Karpas-422 (cell line): ENCODE data around the gene RBPJ. TPM values are rescaled to one million over a fixed set of nuclear protein-coding genes. Genes with fewer than 3 reads are reported as not detected.

ENCODE experiments used
- DNase-seq: peaks from one replicate; pipeline ENCODE4 v3.0.0-alpha.2; 2015
- H2AFZ ChIP-seq: fragments of 200-600 bp; sonication (generic); 2 replicates; pipeline ENCODE4 v1.6.1; 2014; ENCODE audit warnings: antibody characterized with exemption, low read length, mixed read lengths
- H3K27ac ChIP-seq: fragments of 200-600 bp; sonication (generic); 2 replicates; pipeline ENCODE4 v1.5.1; 2014; ENCODE audit warnings: mild to moderate bottlenecking, low read length, moderate library complexity
- H3K27me3 ChIP-seq: fragments of 200-600 bp; sonication (generic); 2 replicates; pipeline ENCODE4 v1.6.1; 2014; ENCODE audit warnings: low read length, mixed read lengths
- H3K36me3 ChIP-seq: fragments of 200-600 bp; sonication (generic); 2 replicates; pipeline ENCODE4 v1.6.1; 2014; ENCODE audit warnings: low read length, mixed read lengths; ENCODE audit not compliant: insufficient read depth
- H3K4me1 ChIP-seq: fragments of 200-600 bp; sonication (generic); 2 replicates; pipeline ENCODE4 v1.6.1; 2014; ENCODE audit warnings: mild to moderate bottlenecking, low read length, mixed read lengths
- H3K4me2 ChIP-seq: fragments of 200-600 bp; sonication (generic); 2 replicates; pipeline ENCODE4 v1.6.1; 2014; ENCODE audit warnings: low read length, low read depth, mild to moderate bottlenecking; ENCODE audit not compliant: poor library complexity, severe bottlenecking
- H3K4me3 ChIP-seq: fragments of 200-600 bp; sonication (generic); 2 replicates; pipeline ENCODE4 v1.5.1; 2014; ENCODE audit warnings: mild to moderate bottlenecking, antibody characterized with exemption, low read length, mixed read lengths
- H3K79me2 ChIP-seq: fragments of 200-600 bp; sonication (generic); 2 replicates; pipeline ENCODE4 v1.6.1; 2014; ENCODE audit warnings: mild to moderate bottlenecking, low read length, mixed read lengths
- H3K9ac ChIP-seq: fragments of 200-600 bp; sonication (generic); 2 replicates; pipeline ENCODE4 v1.6.0; 2014; ENCODE audit warnings: low read length
- H3K9me2 ChIP-seq: fragments of 200-600 bp; sonication (generic), shearing (Covaris generic); replicated peaks from 2 replicates; pipeline ENCODE4 v1.6.0; 2014; ENCODE audit warnings: mild to moderate bottlenecking, low read length, moderate library complexity; ENCODE audit not compliant: insufficient read depth
- H3K9me3 ChIP-seq: fragments of 300-700, 200-600 bp; sonication (generic); 2 replicates; pipeline ENCODE4 v1.6.1; 2014; ENCODE audit warnings: low read length, mixed read lengths
- H4K20me1 ChIP-seq: fragments of 200-600 bp; sonication (generic); 2 replicates; pipeline ENCODE4 v1.6.1; 2014; ENCODE audit warnings: mild to moderate bottlenecking, antibody characterized with exemption, low read length, low read depth; ENCODE audit not compliant: insufficient read depth
- total RNA-seq: library from RNA; depleted of rRNA; stranded (reverse); fragments of >200 nt; shearing (Covaris generic); gene quantifications from 2 replicates; pipeline ENCODE4 v1.2.3, GENCODE V29; 2014; ENCODE audit warnings: low replicate concordance

RBPJ gene
- total RNA-seq, 1 experiment from 2014 or later: 36.8 TPM

- H3K9ac ChIP-seq: no peak overlapping the region
- no peaks in the 10 kb centered on the region for H3K36me3 ChIP-seq
- H2AFZ ChIP-seq: no peak overlapping the region
- no peaks in the 10 kb centered on the region for H3K79me2 ChIP-seq
- H3K27me3 ChIP-seq: no peaks in the 10 kb centered on the region; the same call in 1 of the 2 replicates
- no peaks in the 10 kb centered on the region for H3K9me2 ChIP-seq
- peak overlapping the region; percentile 62 for H3K4me2 ChIP-seq
- H3K4me1 ChIP-seq: peaks cover 7% of the 10 kb centered on the region
- H3K9me3 ChIP-seq: peaks cover 3% of the 10 kb centered on the region; the same call in 1 of the 2 replicates
- DNase-seq: peak; percentile 80
- 0 out of 2 replicates have a peak overlapping the region, but pooled peaks have one; percentile 38 for H3K4me3 ChIP-seq
- no peak overlapping the region for H3K27ac ChIP-seq
- H4K20me1 ChIP-seq: no peaks in the 10 kb centered on the region
Measured at GRCh38 chr4:26459054-26459755, 138.4 kb downstream of the RBPJ start.

- Histone ChIP-seq H3K4me3 (no peak overlapping the region), H4K20me1 (no peaks in the 10 kb centered on the region), H3K9me2 (no peaks in the 10 kb centered on the region), H3K27me3 (no peaks in the 10 kb centered on the region; the same call in 1 of the 2 replicates), H3K9me3 (peaks cover 3% of the 10 kb centered on the region; the same call in 1 of the 2 replicates), H3K9ac (no peak overlapping the region), H2AFZ (no peak overlapping the region), H3K4me2 (peak overlapping the region; percentile 62), H3K36me3 (no peaks in the 10 kb centered on the region), H3K27ac (no peak overlapping the region), H3K4me1 (peaks cover 7% of the 10 kb centered on the region), H3K79me2 (no peaks in the 10 kb centered on the region)
- peak; percentile 31 for DNase-seq
Measured at GRCh38 chr4:26459756-26460530, 139.1 kb downstream of the RBPJ start.

GRCh38 chr4:26462874-26463273 lies 142.1 kb downstream of the RBPJ start:
- no peaks in the 10 kb centered on the region for H3K79me2 ChIP-seq
- no peak for DNase-seq
- no peak overlapping the region for H3K4me2 ChIP-seq
- H2AFZ ChIP-seq: no peak overlapping the region
- H3K9me3 ChIP-seq: peaks cover 3% of the 10 kb centered on the region; the same call in 1 of the 2 replicates
- H4K20me1 ChIP-seq: no peaks in the 10 kb centered on the region
- H3K9ac ChIP-seq: no peak overlapping the region
- H3K36me3 ChIP-seq: no peaks in the 10 kb centered on the region
- no peaks in the 10 kb centered on the region for H3K9me2 ChIP-seq
- H3K27me3 ChIP-seq: no peaks in the 10 kb centered on the region; the same call in 1 of the 2 replicates
- H3K4me3 ChIP-seq: no peak overlapping the region
- H3K27ac ChIP-seq: no peak overlapping the region
- H3K4me1 ChIP-seq: peaks cover 7% of the 10 kb centered on the region

GRCh38 chr4:26463386-26463785 lies 142.6 kb downstream of the RBPJ start:
- DNase-seq: no peak
- Histone ChIP-seq H3K9me2 (no peaks in the 10 kb centered on the region), H2AFZ (no peak overlapping the region), H3K9ac (no peak overlapping the region), H3K4me1 (peaks cover 7% of the 10 kb centered on the region), H3K79me2 (no peaks in the 10 kb centered on the region), H3K27ac (no peak overlapping the region), H3K4me3 (no peak overlapping the region), H3K4me2 (no peak overlapping the region), H3K27me3 (no peaks in the 10 kb centered on the region; the same call in 1 of the 2 replicates), H4K20me1 (no peaks in the 10 kb centered on the region), H3K36me3 (no peaks in the 10 kb centered on the region), H3K9me3 (peaks cover 3% of the 10 kb centered on the region; the same call in 1 of the 2 replicates)

- Histone ChIP-seq H3K4me1 (no peaks in the 10 kb centered on the region; the same call in 1 of the 2 replicates), H3K27me3 (no peaks in the 10 kb centered on the region; the same call in 1 of the 2 replicates), H3K9ac (no peak overlapping the region), H3K4me3 (no peak overlapping the region), H3K27ac (no peak overlapping the region), H4K20me1 (no peaks in the 10 kb centered on the region), H3K36me3 (no peaks in the 10 kb centered on the region), H3K9me3 (peaks cover 3% of the 10 kb centered on the region; the same call in 1 of the 2 replicates), H3K79me2 (no peaks in the 10 kb centered on the region), H3K9me2 (no peaks in the 10 kb centered on the region), H3K4me2 (no peak overlapping the region), H2AFZ (no peak overlapping the region)
- no peak for DNase-seq
Measured at GRCh38 chr4:26464420-26465095, 143.7 kb downstream of the RBPJ start.

GRCh38 chr4:26466578-26467270 lies 145.9 kb downstream of the RBPJ start:
- no peak overlapping the region for H3K9ac ChIP-seq
- no peaks in the 10 kb centered on the region for H4K20me1 ChIP-seq
- no peak overlapping the region for H3K27ac ChIP-seq
- H2AFZ ChIP-seq: no peak overlapping the region
- no peaks in the 10 kb centered on the region; the same call in 1 of the 2 replicates for H3K27me3 ChIP-seq
- H3K4me1 ChIP-seq: no peaks in the 10 kb centered on the region
- no peak overlapping the region for H3K4me2 ChIP-seq
- peaks cover 3% of the 10 kb centered on the region; the same call in 1 of the 2 replicates for H3K9me3 ChIP-seq
- H3K79me2 ChIP-seq: no peaks in the 10 kb centered on the region
- no peak overlapping the region for H3K4me3 ChIP-seq
- H3K9me2 ChIP-seq: no peaks in the 10 kb centered on the region
- no peaks in the 10 kb centered on the region for H3K36me3 ChIP-seq
- DNase-seq: no peak

- Histone ChIP-seq H4K20me1 (no peaks in the 10 kb centered on the region), H3K36me3 (no peaks in the 10 kb centered on the region), H3K27ac (no peak overlapping the region), H3K4me3 (no peak overlapping the region), H3K27me3 (no peaks in the 10 kb centered on the region; the same call in 1 of the 2 replicates), H2AFZ (no peak overlapping the region), H3K4me1 (no peaks in the 10 kb centered on the region), H3K9ac (no peak overlapping the region), H3K9me3 (peaks cover 3% of the 10 kb centered on the region; the same call in 1 of the 2 replicates), H3K4me2 (no peak overlapping the region), H3K9me2 (no peaks in the 10 kb centered on the region), H3K79me2 (no peaks in the 10 kb centered on the region)
- no peak for DNase-seq
Measured at GRCh38 chr4:26467724-26468123, 146.9 kb downstream of the RBPJ start.
